Glutamatergic neuron (in vitro differentiated cells): ENCODE results near the gene SELENOW. TPM values are rescaled to one million over a fixed set of nuclear protein-coding genes. Genes with fewer than 3 reads are reported as not detected.

Experiments used
- DNase-seq: peaks from one replicate; pipeline ENCODE4 v3.0.0; 2022
- H3K27ac Mint-ChIP-seq: one replicate; pipeline ENCODE4 v1.8.0; 2020; ENCODE audit warnings: mild to moderate bottlenecking, mixed read lengths, inconsistent platforms; ENCODE audit not compliant: unreplicated experiment
- H3K27me3 Mint-ChIP-seq: one replicate; pipeline ENCODE4 v1.8.0; 2020; ENCODE audit warnings: mild to moderate bottlenecking, moderate library complexity, mixed read lengths, inconsistent platforms; ENCODE audit not compliant: unreplicated experiment
- H3K36me3 Mint-ChIP-seq: one replicate; pipeline ENCODE4 v1.8.0; 2020; ENCODE audit warnings: mild to moderate bottlenecking, mixed read lengths, inconsistent platforms; ENCODE audit not compliant: unreplicated experiment
- H3K4me1 Mint-ChIP-seq: one replicate; pipeline ENCODE4 v1.8.0; 2020; ENCODE audit warnings: mild to moderate bottlenecking, low read depth, mixed read lengths, inconsistent platforms; ENCODE audit not compliant: unreplicated experiment
- H3K4me3 Mint-ChIP-seq: one replicate; pipeline ENCODE4 v1.8.0; 2020; ENCODE audit warnings: mild to moderate bottlenecking, mixed read lengths, inconsistent platforms; ENCODE audit not compliant: unreplicated experiment
- H3K9me3 Mint-ChIP-seq: one replicate; pipeline ENCODE4 v1.8.0; 2020; ENCODE audit warnings: mild to moderate bottlenecking, moderate library complexity, mixed read lengths, inconsistent platforms; ENCODE audit not compliant: unreplicated experiment
- total RNA-seq: library from RNA; stranded (reverse); fragmentation: NEBNext Ultra II Directional; extraction: Animal tissue kit (Norgen Biotek cat#: 25700); gene quantifications from one replicate; pipeline ENCODE4 v1.2.1, GENCODE V29; 2021; ENCODE audit not compliant: unreplicated experiment
- TF ChIP-seq, protein P1 (sequence below): fragments of 200-600 bp; sonication (generic); IDR thresholded peaks from one replicate; pipeline ENCODE4 v1.5.0; 2021; ENCODE audit not compliant: partially characterized antibody, unreplicated experiment

SELENOW gene
- total RNA-seq, 1 donor from 2014 or later, result 291 TPM

DNA sequence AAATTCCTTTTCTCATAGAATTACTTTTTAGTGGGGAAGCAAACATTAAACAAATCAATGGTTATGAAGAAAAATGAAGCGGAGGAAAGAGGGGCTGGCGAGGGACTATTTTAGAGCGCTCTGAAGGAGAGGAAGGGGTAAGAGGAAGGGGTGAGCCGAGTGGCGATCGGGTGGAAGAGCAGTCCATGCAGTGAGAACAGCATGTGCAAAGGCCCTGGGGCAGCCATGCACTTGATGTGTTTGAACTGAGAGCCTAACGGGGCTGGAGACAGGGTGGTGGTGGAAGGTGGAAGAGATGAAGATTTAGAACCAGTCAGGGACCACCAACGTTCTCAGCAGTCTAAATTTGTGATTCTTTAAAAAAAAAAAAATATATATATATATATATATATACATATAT is 47.6 kb upstream of the SELENOW start:
- H3K27me3 Mint-ChIP-seq, result peaks cover 10% of the 10 kb centered on the region
- H3K4me1 Mint-ChIP-seq, result no peaks in the 10 kb centered on the region
- DNase-seq, result no peak
- no peak overlapping the region for H3K27ac Mint-ChIP-seq
- TF ChIP-seq, protein P1, sequence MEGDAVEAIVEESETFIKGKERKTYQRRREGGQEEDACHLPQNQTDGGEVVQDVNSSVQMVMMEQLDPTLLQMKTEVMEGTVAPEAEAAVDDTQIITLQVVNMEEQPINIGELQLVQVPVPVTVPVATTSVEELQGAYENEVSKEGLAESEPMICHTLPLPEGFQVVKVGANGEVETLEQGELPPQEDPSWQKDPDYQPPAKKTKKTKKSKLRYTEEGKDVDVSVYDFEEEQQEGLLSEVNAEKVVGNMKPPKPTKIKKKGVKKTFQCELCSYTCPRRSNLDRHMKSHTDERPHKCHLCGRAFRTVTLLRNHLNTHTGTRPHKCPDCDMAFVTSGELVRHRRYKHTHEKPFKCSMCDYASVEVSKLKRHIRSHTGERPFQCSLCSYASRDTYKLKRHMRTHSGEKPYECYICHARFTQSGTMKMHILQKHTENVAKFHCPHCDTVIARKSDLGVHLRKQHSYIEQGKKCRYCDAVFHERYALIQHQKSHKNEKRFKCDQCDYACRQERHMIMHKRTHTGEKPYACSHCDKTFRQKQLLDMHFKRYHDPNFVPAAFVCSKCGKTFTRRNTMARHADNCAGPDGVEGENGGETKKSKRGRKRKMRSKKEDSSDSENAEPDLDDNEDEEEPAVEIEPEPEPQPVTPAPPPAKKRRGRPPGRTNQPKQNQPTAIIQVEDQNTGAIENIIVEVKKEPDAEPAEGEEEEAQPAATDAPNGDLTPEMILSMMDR, result no peak
- H3K9me3 Mint-ChIP-seq, result peaks cover 2% of the 10 kb centered on the region
- H3K36me3 Mint-ChIP-seq, result no peaks in the 10 kb centered on the region
- H3K4me3 Mint-ChIP-seq, result no peak overlapping the region

DNA sequence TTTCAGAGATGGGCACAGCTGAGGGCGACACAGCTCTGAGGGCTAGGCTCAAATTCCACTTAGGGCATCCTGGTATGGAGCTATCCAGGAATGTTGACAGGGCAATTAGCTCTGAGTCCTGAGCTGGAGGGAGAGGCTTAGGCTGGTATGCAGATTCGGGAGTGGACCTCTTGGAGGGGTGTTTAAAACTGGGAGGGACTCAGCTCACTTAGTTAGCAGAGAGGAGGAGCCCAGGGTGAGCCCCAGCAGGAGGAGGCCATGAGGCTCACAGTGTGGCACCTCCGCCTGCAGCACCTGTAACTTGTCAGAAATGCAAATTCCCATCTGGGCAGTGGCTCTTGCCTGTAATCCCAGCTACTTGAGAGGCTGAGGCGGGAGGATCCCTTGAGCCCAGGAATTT is 43.4 kb upstream of the SELENOW start:
- H3K36me3 Mint-ChIP-seq, result no peaks in the 10 kb centered on the region
- peaks cover 4% of the 10 kb centered on the region for H3K9me3 Mint-ChIP-seq
- DNase-seq, result no peak
- H3K4me1 Mint-ChIP-seq, result no peaks in the 10 kb centered on the region
- no peak overlapping the region for H3K4me3 Mint-ChIP-seq
- TF ChIP-seq, protein P1, result no peak
- peaks cover 3% of the 10 kb centered on the region for H3K27me3 Mint-ChIP-seq
- H3K27ac Mint-ChIP-seq, result no peak overlapping the region

DNA sequence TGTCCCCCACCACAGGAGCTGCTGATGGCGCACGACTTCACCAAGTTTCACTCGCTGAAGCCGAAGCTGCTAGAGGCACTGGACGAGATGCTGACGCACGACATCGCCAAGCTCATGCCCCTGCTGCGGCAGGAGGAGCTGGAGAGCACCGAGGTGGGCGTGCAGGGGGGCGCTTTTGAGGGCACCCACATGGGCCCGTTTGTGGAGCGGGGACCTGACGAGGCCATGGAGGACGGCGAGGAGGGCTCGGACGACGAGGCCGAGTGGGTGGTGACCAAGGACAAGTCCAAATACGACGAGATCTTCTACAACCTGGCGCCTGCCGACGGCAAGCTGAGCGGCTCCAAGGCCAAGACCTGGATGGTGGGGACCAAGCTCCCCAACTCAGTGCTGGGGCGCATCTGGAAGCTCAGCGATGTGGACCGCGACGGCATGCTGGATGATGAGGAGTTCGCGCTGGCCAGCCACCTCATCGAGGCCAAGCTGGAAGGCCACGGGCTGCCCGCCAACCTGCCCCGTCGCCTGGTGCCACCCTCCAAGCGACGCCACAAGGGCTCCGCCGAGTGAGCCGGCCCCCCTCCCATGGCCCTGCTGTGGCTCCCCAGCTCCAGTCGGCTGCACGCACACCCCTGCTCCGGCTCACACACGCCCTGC is 37.5 kb upstream of the SELENOW start:
- no peak overlapping the region for H3K27ac Mint-ChIP-seq
- no peak for DNase-seq
- no peaks in the 10 kb centered on the region for H3K4me1 Mint-ChIP-seq
- H3K36me3 Mint-ChIP-seq, result no peaks in the 10 kb centered on the region
- TF ChIP-seq, protein P1, result no peak
- H3K9me3 Mint-ChIP-seq, result peaks cover 8% of the 10 kb centered on the region
- H3K27me3 Mint-ChIP-seq, result peaks cover 11% of the 10 kb centered on the region
- H3K4me3 Mint-ChIP-seq, result no peak overlapping the region

DNA sequence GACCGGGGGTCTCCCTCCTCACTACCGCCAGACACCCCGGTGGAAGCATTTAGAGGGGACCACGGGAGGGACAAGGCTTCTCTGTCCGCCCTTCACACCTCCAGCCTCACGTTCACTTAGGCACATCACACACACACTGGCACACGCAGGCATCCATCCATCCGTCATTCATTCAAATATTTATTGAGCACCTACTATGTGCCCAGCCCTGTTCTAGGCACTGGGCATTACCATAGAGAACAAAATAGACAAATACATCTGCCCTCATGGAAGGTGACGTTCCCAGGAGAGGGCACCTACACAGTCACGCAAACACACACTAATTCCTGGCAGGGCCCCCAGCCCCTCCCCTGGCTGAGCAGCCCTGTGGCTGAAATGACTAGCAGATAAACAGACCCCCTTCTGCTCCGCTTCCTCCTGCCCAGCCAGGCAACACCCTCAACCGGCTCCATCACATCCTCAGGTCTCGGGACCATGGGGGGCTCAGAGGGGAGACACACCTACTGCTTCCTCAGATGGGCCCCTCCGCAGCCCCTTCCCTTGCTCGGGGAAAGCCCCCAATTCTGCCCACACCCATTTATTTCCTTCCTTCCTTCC is 36.9 kb upstream of the SELENOW start:
- H3K27me3 Mint-ChIP-seq, result peaks cover 11% of the 10 kb centered on the region
- H3K9me3 Mint-ChIP-seq, result peaks cover 6% of the 10 kb centered on the region
- TF ChIP-seq, protein P1, result no peak
- DNase-seq, result no peak
- H3K36me3 Mint-ChIP-seq, result no peaks in the 10 kb centered on the region
- H3K27ac Mint-ChIP-seq, result no peak overlapping the region
- H3K4me1 Mint-ChIP-seq, result no peaks in the 10 kb centered on the region
- peak overlapping the region; percentile 3 for H3K4me3 Mint-ChIP-seq

DNA sequence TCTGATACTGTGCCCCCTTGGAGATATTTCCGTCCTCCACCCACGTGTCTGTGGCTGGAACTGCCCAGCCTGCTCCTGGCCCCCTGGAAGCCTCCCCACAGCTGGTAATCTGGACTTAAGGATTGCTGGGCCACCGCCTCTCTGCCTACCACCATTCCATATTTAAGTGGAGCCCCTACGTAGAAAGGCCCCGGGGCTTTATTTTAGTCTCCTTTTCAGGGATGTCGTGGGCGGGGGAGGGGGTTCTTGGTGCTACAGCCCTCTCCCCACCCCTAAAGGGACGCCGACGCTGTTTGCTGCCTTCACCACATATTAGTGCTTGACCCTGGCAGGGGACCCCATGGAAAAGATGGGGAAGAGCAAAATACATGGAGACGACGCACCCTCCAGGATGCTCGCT is 35.9 kb upstream of the SELENOW start:
- no peak for DNase-seq
- peaks cover 11% of the 10 kb centered on the region for H3K27me3 Mint-ChIP-seq

More for the DNA sequence above, 35.9 kb upstream of the SELENOW start:
- peaks cover 6% of the 10 kb centered on the region for H3K9me3 Mint-ChIP-seq
- no peak overlapping the region for H3K27ac Mint-ChIP-seq
- no peaks in the 10 kb centered on the region for H3K4me1 Mint-ChIP-seq
- TF ChIP-seq, protein P1, result no peak
- peak overlapping the region; percentile 46 for H3K4me3 Mint-ChIP-seq
- H3K36me3 Mint-ChIP-seq, result no peaks in the 10 kb centered on the region
